Transverse colon (tissue), 4 donors: ENCODE results near the gene MTA1.

Source experiments
- CTCF ChIP-seq, 5 experiments: fragments of 200-600 bp in 3 of 5; fragments of 450-650 bp in 2 of 5; sonication (generic) in 3 of 5; IDR thresholded peaks; 1 replicate in 2 of 5; 2 replicates in 3 of 5; pipeline ENCODE4 v1.5.1; 2016 to 2017; ENCODE audit warnings: antibody characterized with exemption in 5 of 5, inconsistent platforms in 3 of 5, mild to moderate bottlenecking in 2 of 5, moderate library complexity in 1 of 5
- EP300 ChIP-seq: sonication (generic); formaldehyde crosslinking; IDR thresholded peaks from one replicate; pipeline ENCODE4 v1.6.1; 2017; ENCODE audit warnings: antibody characterized with exemption, low read depth
- POLR2A ChIP-seq: fragments of 450-650 bp; IDR thresholded peaks from one replicate; pipeline ENCODE4 v1.6.1; 2016; ENCODE audit warnings: antibody characterized with exemption, mild to moderate bottlenecking, moderate library complexity
- POLR2AphosphoS5 ChIP-seq, 3 donors: sonication (generic); formaldehyde crosslinking; IDR thresholded peaks; one replicate each; pipeline ENCODE4 v1.6.1; 2016; ENCODE audit warnings: antibody characterized with exemption in 3 of 3

- TF ChIP-seq CTCF (IDR thresholded peaks at IDR 0.05) = no peak
- TF ChIP-seq POLR2AphosphoS5 (IDR thresholded peaks at IDR 0.05) = no peak
- no peak for TF ChIP-seq POLR2A
- TF ChIP-seq EP300 = no peak
Measured at GRCh38 chr14:105412771-105413543, 6.7 kb upstream of the MTA1 start.
